NCI-H524 (cell line): ENCODE measurements around the gene OIT3.

Experiments used
- DNase-seq, 2 experiments: peaks; one replicate each; lab custom pipeline; 2025; lab: John Stamatoyannopoulos, UW

Gene OIT3

DNA sequence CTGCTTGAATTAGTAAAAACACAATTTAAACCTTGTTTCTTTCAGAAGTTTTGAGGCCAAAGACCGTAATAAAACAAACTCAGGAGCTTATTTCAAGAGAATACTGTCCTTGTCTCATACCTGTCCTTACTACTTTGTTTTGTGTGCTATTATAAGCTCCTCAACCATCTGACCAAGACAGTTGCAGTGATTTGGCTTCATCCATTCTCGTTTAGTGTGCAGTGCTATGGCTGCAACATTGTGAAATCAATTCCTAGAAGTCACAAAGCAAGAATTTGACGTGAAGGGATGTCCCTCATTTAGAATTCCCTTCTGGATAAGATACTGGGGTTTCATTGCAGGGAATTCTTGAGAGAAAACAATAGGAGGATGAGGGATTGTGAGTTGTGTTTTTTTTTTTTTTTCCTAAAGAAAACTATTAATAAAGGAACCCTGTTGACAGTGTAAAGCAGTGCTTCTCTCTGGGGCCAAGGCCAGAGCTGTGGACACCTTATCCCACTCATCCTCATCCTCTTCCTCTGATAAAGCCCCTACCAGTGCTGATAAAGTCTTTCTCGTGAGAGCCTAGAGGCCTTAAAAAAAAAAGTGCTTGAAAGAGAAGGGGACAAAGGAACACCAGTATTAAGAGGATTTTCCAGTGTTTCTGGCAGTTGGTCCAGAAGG is at the start of gene OIT3:
OIT3 (plus strand) TSS at position 604 of the 663 bp plus-strand sequence. CDS start 60 bp downstream, outside the sequence.
- DNase-seq, result no peak

DNA sequence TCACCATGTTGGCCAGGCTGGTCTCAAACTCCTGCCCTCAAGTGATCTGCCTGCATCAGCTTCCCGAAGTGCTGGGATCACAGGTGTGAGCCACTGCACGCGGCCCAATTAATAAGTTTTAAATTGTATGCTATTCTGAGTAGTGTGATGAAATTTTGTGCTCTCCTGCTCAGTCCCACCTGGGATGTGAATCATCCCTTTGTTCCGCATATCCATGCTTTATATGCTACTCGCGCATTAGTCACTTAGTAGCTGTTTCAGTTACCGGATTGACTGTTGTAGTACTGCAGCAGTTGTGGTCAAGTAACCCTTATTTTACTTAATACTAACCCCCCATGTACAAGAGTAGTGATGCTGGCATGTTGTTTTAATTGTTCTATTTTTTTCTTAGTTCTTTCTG is 47.3 kb upstream of the OIT3 start:
- DNase-seq, result no peak

DNA sequence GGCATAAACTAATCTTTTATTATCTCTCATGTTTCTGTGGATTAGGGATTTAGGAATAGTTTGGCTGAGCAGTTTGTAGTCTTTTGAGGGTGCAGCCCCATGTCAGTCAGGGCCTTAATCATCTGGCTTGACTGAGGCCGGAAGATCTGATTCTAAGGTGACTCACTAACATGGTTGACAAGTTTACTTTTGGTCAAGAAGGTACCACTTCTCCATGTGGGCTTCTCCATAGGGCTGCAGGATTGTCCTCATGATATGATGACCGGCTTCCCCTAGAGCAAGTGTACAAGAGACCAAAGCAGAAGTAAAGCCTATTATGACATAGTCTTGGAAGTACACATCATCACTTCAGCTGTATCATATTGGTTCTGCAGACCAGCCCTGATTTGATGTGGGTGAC is 45.9 kb upstream of the OIT3 start:
- no peak for DNase-seq

DNA sequence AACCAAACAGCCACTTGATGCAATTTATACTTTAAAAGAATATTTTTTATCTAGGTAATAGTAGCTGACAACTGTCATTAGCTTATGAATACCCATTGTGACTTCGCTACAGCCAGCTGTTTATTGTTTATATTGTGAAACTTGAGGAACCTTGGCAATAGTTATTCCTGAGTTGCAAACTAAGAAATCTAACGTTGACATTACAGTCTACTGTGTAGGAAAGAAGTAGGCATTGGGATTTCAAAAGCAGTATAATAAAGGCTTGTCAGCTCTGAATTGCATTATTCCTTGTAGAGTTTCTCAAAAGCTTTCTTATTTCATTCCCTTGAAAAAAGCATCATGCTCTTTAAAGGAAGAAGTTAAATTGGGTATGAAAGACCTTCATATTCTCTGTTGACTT is 42.7 kb upstream of the OIT3 start:
- DNase-seq, result no peak

DNA sequence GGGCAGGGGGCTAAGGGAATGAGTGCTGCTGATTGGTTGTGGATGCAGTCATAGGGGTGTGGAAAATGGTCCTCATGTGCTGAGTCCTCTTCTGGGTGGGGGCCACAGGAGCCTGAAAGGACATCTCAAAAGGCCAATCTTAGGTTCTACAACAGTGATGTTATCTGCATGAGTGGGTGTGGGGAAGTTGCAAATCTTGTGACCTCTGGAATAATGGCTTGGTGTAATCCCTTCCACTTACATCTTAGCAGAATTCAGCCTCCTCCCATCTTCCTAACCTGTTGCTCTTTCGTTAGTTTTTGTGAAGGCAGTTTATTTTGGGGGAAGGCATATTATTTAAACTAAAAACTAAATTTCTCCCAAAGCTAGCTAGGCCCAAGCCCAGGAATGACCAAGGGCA is 42.0 kb upstream of the OIT3 start:
- no peak for DNase-seq

DNA sequence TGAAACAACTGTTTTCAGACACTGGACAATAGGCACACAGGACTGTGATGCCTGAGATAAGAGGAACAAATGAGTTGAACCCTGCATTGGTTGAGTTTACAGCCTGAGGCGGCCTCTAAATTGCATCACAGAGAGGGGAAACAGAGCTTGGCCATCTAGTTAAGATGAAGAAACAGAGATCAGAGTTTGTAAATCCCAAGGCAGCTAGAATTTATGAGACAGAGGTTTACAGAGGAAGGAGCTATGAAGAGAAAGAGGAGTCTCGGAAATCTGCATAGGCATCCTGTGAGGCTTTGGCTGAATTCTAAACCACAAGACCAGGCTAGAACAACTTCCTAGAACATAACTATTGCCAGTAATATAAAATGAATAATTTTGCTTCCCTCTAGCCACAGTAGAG is 41.0 kb upstream of the OIT3 start:
- no peak for DNase-seq

DNA sequence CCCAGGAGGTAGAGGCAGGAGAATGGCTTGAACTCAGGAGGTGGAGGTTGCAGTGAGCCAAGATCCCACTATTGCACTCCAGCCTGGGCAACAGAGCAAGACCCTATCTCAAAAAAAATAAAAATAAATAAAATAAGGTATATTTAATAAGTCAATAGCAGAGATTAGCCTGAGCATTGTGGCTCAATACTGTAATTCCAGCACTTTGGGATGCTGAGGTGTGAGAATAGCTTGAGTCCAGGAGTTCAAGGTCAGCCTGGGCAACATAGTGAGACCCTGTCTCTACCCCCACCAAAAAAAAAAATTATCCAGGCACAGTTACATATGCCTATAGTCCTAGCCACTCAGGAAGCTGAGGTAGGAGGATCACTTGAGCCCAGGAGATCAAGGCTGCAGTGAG is 38.4 kb upstream of the OIT3 start:
- DNase-seq, result no peak

DNA sequence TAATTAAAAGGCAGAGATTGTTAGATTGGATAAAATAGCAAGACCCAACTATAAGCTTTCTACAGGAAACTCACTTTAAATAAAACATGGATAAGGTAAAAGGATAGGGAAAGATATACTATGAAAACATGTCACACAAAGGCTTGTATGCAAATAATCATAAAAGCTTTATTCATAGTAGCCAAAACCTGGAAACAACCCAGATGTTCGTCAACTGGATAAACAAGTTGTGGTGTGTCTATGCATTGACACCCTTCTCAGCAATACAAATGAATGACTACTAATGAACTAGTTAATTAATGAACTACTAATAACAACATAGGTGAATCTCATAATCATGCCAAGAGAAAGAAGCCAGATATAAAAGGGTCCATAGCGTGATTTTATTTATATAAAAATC is 37.7 kb upstream of the OIT3 start:
- no peak for DNase-seq

- DNase-seq, result no peak
These were observed 35.5 kb upstream of the OIT3 start for GRCh38 chr10:72858067-72858466.

- DNase-seq, result no peak
These were observed 30.6 kb upstream of the OIT3 start for GRCh38 chr10:72862957-72863356.

- DNase-seq, result peak; percentile 1 to 13
These were observed 18.1 kb upstream of the OIT3 start for GRCh38 chr10:72875250-72876055.

GRCh38 chr10:72879245-72879644 is 14.3 kb upstream of the OIT3 start:
- no peak for DNase-seq

- no peak for DNase-seq
These were observed 12.2 kb upstream of the OIT3 start for GRCh38 chr10:72881291-72881690.

GRCh38 chr10:72883861-72884260 is 9.7 kb upstream of the OIT3 start:
- no peak for DNase-seq

DNA sequence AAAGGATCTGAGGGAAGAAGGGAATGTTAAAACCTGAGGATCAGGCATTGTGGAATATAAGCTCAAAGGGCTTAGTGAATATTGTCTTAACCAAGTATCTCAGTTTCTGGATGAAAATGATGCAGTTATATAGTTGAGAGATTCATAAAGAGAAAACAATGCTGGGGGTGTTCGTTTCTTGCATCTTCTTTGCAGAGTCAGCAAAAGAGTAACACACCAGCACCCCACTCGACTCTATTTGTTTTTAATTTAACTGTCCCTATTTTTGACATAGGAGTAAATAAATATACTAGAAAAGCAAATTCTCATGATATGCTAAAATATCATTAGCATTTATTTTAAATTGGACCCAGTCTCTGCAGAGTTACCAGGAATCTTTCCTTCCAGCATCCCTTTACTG is 7.6 kb upstream of the OIT3 start:
- no peak for DNase-seq

GRCh38 chr10:72886621-72887020 is 6.9 kb upstream of the OIT3 start:
- DNase-seq, result no peak

DNA sequence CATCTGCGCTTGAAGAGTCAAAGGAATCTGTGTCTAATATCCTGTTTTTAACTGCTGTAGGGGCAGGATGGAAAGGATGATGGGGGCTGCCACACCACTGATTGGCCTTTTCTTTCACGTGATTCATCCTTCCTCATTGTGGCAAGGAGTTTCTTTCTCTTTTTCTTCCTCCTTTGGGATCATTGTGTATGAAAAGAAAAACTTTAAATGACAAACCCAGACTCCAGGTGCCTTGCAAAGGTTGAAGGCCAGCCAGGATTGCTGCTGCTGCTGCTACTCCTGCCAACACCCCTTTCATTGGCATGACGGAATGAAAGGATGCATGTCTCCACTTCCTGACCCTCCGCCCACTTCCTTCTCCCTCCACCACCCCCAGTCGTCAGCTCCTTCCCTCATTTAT is 6.5 kb upstream of the OIT3 start:
- DNase-seq, result no peak

DNA sequence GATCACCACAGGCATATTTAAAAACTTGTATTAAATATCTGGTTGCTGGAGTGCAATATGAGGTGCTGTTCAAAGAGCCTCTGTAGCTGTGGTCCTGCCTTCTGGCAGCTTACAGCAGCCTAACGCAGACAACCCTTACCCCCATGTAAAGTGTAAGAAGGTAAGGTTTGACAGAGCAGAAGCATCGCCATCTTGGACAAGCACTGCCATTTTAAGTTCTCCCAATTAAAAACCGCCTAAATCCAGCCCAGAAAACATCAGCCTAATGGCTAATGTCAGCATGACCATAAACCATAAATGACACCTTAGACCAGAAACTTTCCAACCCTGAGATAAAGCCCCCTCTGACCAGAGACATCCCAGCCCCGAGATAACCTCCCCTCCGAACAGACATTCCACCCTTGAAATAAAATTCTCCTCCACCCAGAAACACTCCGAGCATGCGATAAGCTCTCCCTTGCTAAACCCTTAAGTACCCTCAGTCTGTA is 5.3 kb upstream of the OIT3 start:
- DNase-seq, result no peak

GRCh38 chr10:72889391-72889831 is 4.1 kb upstream of the OIT3 start:
- no peak for DNase-seq

GRCh38 chr10:72890086-72890485 is 3.5 kb upstream of the OIT3 start:
- no peak for DNase-seq

- DNase-seq, result no peak
These were observed 1.8 kb downstream of the OIT3 start for GRCh38 chr10:72895236-72895850.

DNA sequence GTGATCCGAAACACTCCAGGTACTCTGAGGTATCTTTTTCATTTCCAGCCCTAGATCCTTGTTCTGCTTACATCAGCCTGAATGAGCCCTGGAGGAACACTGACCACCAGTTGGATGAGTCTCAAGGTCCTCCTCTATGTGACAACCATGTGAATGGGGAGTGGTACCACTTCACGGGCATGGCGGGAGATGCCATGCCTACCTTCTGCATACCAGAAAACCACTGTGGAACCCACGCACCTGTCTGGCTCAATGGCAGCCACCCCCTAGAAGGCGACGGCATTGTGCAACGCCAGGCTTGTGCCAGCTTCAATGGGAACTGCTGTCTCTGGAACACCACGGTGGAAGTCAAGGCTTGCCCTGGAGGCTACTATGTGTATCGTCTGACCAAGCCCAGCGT is 5.1 kb downstream of the OIT3 start:
- DNase-seq, result no peak

GRCh38 chr10:72899545-72899944 is 6.0 kb downstream of the OIT3 start:
- no peak for DNase-seq
